HFFc6 (cell line): ENCODE results near the gene SLC13A2. TPM values are rescaled to one million over a fixed set of nuclear protein-coding genes. Genes with fewer than 3 reads are reported as not detected.

Experiments
- DNase-seq: peaks from one replicate; pipeline ENCODE4 v3.0.0-alpha.2; 2018
- H3K27ac Mint-ChIP-seq: 2 replicates; pipeline ENCODE4 v1.8.0; 2020; ENCODE audit warnings: mild to moderate bottlenecking, mixed read lengths
- H3K27me3 Mint-ChIP-seq: 2 replicates; pipeline ENCODE4 v1.8.0; 2021; ENCODE audit warnings: mild to moderate bottlenecking, moderate library complexity, mixed read lengths; ENCODE audit not compliant: insufficient read depth
- H3K36me3 Mint-ChIP-seq: 2 replicates; pipeline ENCODE4 v1.8.0; 2021; ENCODE audit warnings: low read depth, mixed read lengths
- H3K4me1 Mint-ChIP-seq: 2 replicates; pipeline ENCODE4 v1.8.0; 2020; ENCODE audit warnings: low read depth, mixed read lengths
- H3K4me3 Mint-ChIP-seq: 2 replicates; pipeline ENCODE4 v1.8.0; 2020; ENCODE audit warnings: mild to moderate bottlenecking, moderate library complexity, mixed read lengths
- H3K9me3 Mint-ChIP-seq: 2 replicates; pipeline ENCODE4 v1.8.0; 2020; ENCODE audit warnings: mild to moderate bottlenecking, mixed read lengths
- total RNA-seq, 6 experiments: library from RNA; stranded (reverse); fragmentation: NEBNext Ultra II Directional; extraction: Animal tissue kit (Norgen Biotek cat#: 25700); gene quantifications; 2 replicates in 1 of 6; 3 replicates in 5 of 6; pipeline ENCODE4 v1.2.3, GENCODE V29; 2021
- TF ChIP-seq, protein P1 (sequence below): fragments of 200-600 bp; sonication (generic); IDR thresholded peaks from 2 replicates; pipeline ENCODE4 v1.5.0; 2021; ENCODE audit warnings: antibody characterized with exemption, mild to moderate bottlenecking

Gene SLC13A2
- total RNA-seq, 6 experiments from 2014 or later = 0.07 to 0.08 TPM; not detected in 4

DNA sequence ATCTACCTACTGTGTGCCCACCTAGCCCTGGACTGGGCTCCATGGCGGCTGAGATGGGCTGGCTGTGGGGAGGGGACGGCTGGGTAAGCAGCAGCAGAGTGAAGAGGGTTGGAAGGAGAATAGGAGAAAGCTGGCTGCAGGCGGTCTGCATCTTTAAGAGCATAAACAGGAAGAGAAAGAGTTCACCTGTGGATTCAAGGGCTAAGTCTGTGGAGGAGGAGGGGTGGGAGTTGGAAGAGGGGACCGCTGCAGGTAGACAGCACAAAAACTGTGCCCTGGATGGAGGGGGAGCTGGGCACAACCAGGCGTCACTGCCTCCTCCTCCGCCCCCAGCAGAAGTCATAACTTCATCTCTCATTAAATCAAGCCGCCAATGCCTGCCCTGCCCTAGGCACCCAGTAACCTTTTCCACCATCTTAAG is 677 bp downstream of the SLC13A2 start:
- DNase-seq = no peak
- TF ChIP-seq, protein P1, sequence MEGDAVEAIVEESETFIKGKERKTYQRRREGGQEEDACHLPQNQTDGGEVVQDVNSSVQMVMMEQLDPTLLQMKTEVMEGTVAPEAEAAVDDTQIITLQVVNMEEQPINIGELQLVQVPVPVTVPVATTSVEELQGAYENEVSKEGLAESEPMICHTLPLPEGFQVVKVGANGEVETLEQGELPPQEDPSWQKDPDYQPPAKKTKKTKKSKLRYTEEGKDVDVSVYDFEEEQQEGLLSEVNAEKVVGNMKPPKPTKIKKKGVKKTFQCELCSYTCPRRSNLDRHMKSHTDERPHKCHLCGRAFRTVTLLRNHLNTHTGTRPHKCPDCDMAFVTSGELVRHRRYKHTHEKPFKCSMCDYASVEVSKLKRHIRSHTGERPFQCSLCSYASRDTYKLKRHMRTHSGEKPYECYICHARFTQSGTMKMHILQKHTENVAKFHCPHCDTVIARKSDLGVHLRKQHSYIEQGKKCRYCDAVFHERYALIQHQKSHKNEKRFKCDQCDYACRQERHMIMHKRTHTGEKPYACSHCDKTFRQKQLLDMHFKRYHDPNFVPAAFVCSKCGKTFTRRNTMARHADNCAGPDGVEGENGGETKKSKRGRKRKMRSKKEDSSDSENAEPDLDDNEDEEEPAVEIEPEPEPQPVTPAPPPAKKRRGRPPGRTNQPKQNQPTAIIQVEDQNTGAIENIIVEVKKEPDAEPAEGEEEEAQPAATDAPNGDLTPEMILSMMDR = no peak
- Mint-ChIP-seq H3K9me3 (no peaks in the 10 kb centered on the region), H3K27me3 (peaks cover 70% of the 10 kb centered on the region), H3K27ac (no peak overlapping the region), H3K36me3 (no peaks in the 10 kb centered on the region; the same call in 1 of the 2 replicates), H3K4me1 (no peaks in the 10 kb centered on the region), H3K4me3 (no peak overlapping the region)

DNA sequence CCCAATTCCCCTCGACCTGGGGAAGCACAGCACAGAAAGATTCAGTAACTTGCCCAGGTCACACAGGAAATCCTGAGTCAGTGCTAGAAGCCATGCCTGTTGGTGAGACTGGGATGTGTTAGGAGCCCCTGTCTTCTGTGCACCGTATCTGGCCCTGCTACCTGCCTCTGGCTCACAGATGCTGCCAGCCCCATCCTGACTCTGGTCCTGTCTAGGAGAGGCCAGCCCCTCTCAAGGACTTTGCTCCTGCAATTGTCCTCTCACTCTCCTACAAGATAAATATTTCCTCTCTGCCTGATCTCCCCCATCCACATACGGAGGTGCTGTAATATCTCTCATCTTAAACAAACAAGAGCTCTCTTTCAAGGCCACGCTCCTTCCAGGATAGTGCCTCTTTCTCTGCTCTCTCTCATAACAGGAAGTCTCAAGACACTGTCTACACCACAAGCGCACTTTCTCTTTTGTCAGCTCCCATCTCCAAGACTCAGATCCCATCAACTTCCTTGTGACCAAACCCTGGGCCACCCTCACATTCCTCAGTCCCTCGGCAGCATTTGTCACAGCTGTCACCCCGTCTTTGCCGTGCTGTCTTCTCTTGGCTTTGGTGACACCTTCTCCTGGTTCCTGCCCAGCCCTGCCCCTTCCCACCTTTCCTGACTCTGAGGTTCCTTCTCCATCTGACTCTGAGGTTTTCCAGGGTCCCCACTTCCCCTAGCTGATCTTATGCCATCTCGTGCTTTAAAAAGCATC is 1.9 kb downstream of the SLC13A2 start:
- Mint-ChIP-seq H3K4me1 (no peaks in the 10 kb centered on the region), H3K4me3 (no peak overlapping the region), H3K27me3 (peaks cover 62% of the 10 kb centered on the region), H3K27ac (no peak overlapping the region), H3K9me3 (no peaks in the 10 kb centered on the region), H3K36me3 (no peaks in the 10 kb centered on the region)
- no peak for DNase-seq
- TF ChIP-seq, protein P1 = no peak

DNA sequence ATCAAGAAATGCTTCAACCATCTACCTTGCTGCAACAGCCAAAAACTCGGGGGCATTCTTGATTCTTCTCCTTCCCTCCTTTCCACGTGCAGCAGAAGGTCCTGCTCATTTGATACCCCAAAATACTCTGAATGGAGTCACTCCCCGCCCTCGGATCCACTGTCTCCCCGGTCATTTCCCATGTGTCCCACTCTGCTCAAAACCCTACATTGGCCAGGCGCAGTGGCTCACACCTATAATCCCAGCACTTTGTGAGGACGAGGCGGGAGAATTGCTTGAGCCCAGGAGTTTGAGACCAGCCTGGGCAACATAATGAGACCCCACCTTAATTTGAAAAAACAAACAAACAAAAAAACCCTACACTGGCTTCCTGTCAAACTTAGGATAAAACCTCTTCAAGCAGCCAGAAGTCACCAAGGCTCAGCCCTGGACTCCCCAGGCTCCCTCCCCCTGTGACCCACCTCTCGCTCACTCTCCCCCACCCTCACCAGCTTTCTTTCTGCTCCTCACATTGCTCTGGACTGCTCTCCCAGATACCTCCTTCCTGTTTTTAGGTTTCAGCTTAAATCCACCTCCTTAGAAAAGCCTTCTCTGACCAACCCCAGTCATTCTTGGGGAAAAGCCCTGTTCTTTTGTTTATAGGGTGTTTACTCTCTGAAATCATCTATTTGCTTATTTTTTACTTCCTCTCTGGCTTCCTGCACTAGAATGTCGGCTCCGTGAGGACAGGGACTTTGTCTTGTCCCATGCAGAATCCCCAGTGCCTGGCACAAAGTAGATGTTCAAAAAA is 2.8 kb downstream of the SLC13A2 start:
- Mint-ChIP-seq H3K36me3 (no peaks in the 10 kb centered on the region), H3K4me3 (no peak overlapping the region), H3K9me3 (no peaks in the 10 kb centered on the region), H3K27me3 (peaks cover 56% of the 10 kb centered on the region), H3K27ac (no peak overlapping the region), H3K4me1 (no peaks in the 10 kb centered on the region)
- no peak for DNase-seq
- TF ChIP-seq, protein P1 = no peak

- H3K36me3 Mint-ChIP-seq = no peaks in the 10 kb centered on the region
- TF ChIP-seq, protein P1 = no peak
- DNase-seq = no peak
- peaks cover 55% of the 10 kb centered on the region for H3K27me3 Mint-ChIP-seq
- no peaks in the 10 kb centered on the region for H3K9me3 Mint-ChIP-seq
- no peaks in the 10 kb centered on the region for H3K4me1 Mint-ChIP-seq
- no peak overlapping the region for H3K4me3 Mint-ChIP-seq
- no peak overlapping the region for H3K27ac Mint-ChIP-seq
Observed at GRCh38 chr17:28477928-28478327, 4.5 kb downstream of the SLC13A2 start.

DNA sequence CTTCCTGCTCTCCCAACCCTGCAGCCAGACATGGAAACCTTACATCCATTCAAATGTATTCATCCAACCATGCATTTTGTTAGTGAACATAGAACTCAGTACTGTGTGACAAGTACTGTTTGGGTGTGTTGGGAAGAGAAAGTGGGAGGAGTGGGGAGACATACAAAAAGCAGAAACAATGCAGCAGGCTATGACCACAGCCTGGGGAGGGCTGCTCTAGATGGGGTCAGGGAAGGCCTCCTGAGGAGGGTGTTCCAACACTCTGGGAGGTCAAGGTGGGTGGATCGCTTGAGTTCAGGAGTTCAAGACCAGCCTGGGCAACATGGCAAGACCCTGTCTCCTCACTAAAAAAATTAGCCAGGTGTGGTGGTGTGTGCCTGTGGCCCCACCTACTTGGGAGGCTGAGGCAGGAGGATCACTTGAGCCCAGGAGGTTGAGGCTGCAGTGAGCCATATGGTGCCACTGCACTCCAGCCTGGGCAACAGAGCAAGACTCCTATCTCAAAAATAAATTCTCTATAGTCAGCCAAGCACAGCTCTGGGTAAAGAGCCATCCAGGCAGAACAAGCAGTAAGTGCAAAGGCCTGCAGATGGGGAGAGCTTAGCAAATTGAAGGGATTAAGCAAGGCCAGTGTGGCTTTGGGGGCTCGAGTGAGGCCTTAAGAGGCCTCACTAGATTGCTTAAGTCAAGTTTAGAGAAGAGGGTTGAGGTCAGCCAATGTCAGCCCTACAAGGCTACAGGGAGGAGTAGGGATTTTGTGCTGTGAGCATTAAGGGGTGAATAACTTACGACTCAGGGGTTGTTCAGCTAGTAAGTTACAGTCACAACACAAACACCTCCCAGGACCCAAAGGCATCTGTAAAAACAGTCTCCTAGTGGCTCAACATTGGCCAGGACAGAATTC is 5.5 kb downstream of the SLC13A2 start:
- Mint-ChIP-seq H3K27ac (no peak overlapping the region), H3K4me3 (no peak overlapping the region), H3K36me3 (no peaks in the 10 kb centered on the region), H3K4me1 (no peaks in the 10 kb centered on the region), H3K9me3 (no peaks in the 10 kb centered on the region), H3K27me3 (peaks cover 53% of the 10 kb centered on the region)
- TF ChIP-seq, protein P1 = no peak
- DNase-seq = no peak
